HG03378 (cell line): ENCODE data around the gene CEP89.
"Not testable (repeated sequence)": the region's sequence is repeated elsewhere in the genome, so short reads cannot be mapped to it uniquely, and the experiment has no call there.

Experiments
- ATAC-seq: cut with Tn5 transposase; IDR thresholded peaks from one replicate; pipeline ENCODE4 v1.9.1; 2021; ENCODE audit warnings: mild to moderate bottlenecking, moderate library complexity; ENCODE audit not compliant: unreplicated experiment

The CEP89 gene

GRCh38 chr19:32848035-32848434, 123.7 kb downstream of the CEP89 start:
- not testable (repeated sequence) for ATAC-seq

- ATAC-seq, result no peak
Measured at GRCh38 chr19:32843716-32844245, 128.0 kb downstream of the CEP89 start.

- ATAC-seq, result no peak
Measured at GRCh38 chr19:32842061-32842460, 129.7 kb downstream of the CEP89 start.

GRCh38 chr19:32837531-32837930, 134.2 kb downstream of the CEP89 start:
- ATAC-seq, result no peak

- not testable (repeated sequence) for ATAC-seq
Measured at GRCh38 chr19:32833388-32833787, 138.4 kb downstream of the CEP89 start.

- ATAC-seq, result not testable (repeated sequence)
Measured at GRCh38 chr19:32832825-32833224, 138.9 kb downstream of the CEP89 start.

- not testable (repeated sequence) for ATAC-seq
Measured at GRCh38 chr19:32832094-32832493, 139.7 kb downstream of the CEP89 start.

- no peak for ATAC-seq
Measured at GRCh38 chr19:32831611-32832010, 140.1 kb downstream of the CEP89 start.

GRCh38 chr19:32830231-32831014, 141.3 kb downstream of the CEP89 start:
- no peak for ATAC-seq

GRCh38 chr19:32829345-32829896, 142.3 kb downstream of the CEP89 start:
- ATAC-seq, result no peak

- no peak for ATAC-seq
Measured at GRCh38 chr19:32828643-32829344, 143.0 kb downstream of the CEP89 start.

GRCh38 chr19:32828139-32828538, 143.6 kb downstream of the CEP89 start:
- no peak for ATAC-seq
